ENCODE results near the gene REEP6. TPM values are rescaled to one million over a fixed set of nuclear protein-coding genes. Genes with fewer than 3 reads are reported as not detected.

Gene REEP6
- total and polyA plus RNA-seq, 2 of the 8 experiments (the other 6 are each of a cell fraction or from before 2014, with no cell fraction given): 12.6 to 20.7 TPM

GRCh38 chr19:1520203-1520780 lies 29.3 kb downstream of the REEP6 start (continued):
- TF ChIP-seq, protein P1, sequence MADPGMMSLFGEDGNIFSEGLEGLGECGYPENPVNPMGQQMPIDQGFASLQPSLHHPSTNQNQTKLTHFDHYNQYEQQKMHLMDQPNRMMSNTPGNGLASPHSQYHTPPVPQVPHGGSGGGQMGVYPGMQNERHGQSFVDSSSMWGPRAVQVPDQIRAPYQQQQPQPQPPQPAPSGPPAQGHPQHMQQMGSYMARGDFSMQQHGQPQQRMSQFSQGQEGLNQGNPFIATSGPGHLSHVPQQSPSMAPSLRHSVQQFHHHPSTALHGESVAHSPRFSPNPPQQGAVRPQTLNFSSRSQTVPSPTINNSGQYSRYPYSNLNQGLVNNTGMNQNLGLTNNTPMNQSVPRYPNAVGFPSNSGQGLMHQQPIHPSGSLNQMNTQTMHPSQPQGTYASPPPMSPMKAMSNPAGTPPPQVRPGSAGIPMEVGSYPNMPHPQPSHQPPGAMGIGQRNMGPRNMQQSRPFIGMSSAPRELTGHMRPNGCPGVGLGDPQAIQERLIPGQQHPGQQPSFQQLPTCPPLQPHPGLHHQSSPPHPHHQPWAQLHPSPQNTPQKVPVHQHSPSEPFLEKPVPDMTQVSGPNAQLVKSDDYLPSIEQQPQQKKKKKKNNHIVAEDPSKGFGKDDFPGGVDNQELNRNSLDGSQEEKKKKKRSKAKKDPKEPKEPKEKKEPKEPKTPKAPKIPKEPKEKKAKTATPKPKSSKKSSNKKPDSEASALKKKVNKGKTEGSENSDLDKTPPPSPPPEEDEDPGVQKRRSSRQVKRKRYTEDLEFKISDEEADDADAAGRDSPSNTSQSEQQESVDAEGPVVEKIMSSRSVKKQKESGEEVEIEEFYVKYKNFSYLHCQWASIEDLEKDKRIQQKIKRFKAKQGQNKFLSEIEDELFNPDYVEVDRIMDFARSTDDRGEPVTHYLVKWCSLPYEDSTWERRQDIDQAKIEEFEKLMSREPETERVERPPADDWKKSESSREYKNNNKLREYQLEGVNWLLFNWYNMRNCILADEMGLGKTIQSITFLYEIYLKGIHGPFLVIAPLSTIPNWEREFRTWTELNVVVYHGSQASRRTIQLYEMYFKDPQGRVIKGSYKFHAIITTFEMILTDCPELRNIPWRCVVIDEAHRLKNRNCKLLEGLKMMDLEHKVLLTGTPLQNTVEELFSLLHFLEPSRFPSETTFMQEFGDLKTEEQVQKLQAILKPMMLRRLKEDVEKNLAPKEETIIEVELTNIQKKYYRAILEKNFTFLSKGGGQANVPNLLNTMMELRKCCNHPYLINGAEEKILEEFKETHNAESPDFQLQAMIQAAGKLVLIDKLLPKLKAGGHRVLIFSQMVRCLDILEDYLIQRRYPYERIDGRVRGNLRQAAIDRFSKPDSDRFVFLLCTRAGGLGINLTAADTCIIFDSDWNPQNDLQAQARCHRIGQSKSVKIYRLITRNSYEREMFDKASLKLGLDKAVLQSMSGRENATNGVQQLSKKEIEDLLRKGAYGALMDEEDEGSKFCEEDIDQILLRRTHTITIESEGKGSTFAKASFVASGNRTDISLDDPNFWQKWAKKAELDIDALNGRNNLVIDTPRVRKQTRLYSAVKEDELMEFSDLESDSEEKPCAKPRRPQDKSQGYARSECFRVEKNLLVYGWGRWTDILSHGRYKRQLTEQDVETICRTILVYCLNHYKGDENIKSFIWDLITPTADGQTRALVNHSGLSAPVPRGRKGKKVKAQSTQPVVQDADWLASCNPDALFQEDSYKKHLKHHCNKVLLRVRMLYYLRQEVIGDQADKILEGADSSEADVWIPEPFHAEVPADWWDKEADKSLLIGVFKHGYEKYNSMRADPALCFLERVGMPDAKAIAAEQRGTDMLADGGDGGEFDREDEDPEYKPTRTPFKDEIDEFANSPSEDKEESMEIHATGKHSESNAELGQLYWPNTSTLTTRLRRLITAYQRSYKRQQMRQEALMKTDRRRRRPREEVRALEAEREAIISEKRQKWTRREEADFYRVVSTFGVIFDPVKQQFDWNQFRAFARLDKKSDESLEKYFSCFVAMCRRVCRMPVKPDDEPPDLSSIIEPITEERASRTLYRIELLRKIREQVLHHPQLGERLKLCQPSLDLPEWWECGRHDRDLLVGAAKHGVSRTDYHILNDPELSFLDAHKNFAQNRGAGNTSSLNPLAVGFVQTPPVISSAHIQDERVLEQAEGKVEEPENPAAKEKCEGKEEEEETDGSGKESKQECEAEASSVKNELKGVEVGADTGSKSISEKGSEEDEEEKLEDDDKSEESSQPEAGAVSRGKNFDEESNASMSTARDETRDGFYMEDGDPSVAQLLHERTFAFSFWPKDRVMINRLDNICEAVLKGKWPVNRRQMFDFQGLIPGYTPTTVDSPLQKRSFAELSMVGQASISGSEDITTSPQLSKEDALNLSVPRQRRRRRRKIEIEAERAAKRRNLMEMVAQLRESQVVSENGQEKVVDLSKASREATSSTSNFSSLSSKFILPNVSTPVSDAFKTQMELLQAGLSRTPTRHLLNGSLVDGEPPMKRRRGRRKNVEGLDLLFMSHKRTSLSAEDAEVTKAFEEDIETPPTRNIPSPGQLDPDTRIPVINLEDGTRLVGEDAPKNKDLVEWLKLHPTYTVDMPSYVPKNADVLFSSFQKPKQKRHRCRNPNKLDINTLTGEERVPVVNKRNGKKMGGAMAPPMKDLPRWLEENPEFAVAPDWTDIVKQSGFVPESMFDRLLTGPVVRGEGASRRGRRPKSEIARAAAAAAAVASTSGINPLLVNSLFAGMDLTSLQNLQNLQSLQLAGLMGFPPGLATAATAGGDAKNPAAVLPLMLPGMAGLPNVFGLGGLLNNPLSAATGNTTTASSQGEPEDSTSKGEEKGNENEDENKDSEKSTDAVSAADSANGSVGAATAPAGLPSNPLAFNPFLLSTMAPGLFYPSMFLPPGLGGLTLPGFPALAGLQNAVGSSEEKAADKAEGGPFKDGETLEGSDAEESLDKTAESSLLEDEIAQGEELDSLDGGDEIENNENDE (IDR thresholded peaks at IDR 0.05; ENCODE audit: insufficient replicate concordance, low read length): no peak

All from H1 (cell line).